ENCODE results near the gene ZNF324. TPM values are rescaled to one million over a fixed set of nuclear protein-coding genes. Genes with fewer than 3 reads are reported as not detected.
"Not testable (repeated sequence)": the region's sequence is repeated elsewhere in the genome, so short reads cannot be mapped to it uniquely, and the experiment has no call there.

Gene ZNF324
- total and polyA plus RNA-seq, 7 experiments from 2014 or later = 9.3 to 28.0 (median 22.3) TPM

- Mint-ChIP-seq H3K4me3 (peak overlapping the region; percentile 86 to 99 (median 96)), H3K36me3 (peaks cover 16 to 52% (median 41%) of the 10 kb centered on the region in 5 donors), H3K27me3 (no peaks in the 10 kb centered on the region), H3K9me3 (peaks cover 16 to 54% (median 42%) of the 10 kb centered on the region in 11 donors), H3K4me1 (peaks cover 21 to 35% (median 27%) of the 10 kb centered on the region in 7 donors), H3K27ac (peak overlapping the region; percentile 87 to 99 (median 97))
- ATAC-seq (no peak), DNase-seq (no peak)
- no peaks in the 10 kb centered on the region for H3K27me3 ChIP-seq (ENCODE audit: control insufficient read depth in 2 of 2, insufficient read depth in 2 of 2, low read length in 2 of 2)
- peaks cover 17% of the 10 kb centered on the region in 2 donors for H3K4me1 ChIP-seq (ENCODE audit: control insufficient read depth in 2 of 2, insufficient read depth in 2 of 2, low read length in 2 of 2)
- H3K27ac ChIP-seq (ENCODE audit: low read depth, low read length) = peak overlapping the region; percentile 81
- intact Hi-C loops (cut with micrococcal nuclease) = loop anchor here (1.0 to 5.0 kb wide), 19 partner anchors 11 to 807 kb away; partner anchors contain the start of genes ERVK3-1 (in 2 of the 2), MZF1 (in 2 of the 2), RPS5 (in 2 of the 2) and ZNF274 (in 2 of the 2)
- H3K4me3 ChIP-seq (ENCODE audit: low read length) = peak overlapping the region; percentile 73
- CTCF ChIA-PET = no interaction called here
- peaks cover 11 to 23% (median 16%) of the 10 kb centered on the region in 3 experiments for H3K36me3 ChIP-seq (ENCODE audit: control insufficient read depth in 2 of 3, insufficient read depth in 3 of 3, low read length in 3 of 3)
- peaks cover 0 to 23% (median 5%) of the 10 kb centered on the region in 3 experiments for H3K9me3 ChIP-seq (ENCODE audit: control insufficient read depth in 2 of 3, low read length in 3 of 3)
- POLR2A ChIA-PET = interaction anchor here (1.0 to 2.4 kb wide), 5 partner anchors 11 to 257 kb away, joined by 3 to 6 read pairs (median 4); partner anchors contain the start of genes ZBTB45, ZNF274 and ZNF324B
These were observed 26.3 kb upstream of the ZNF324 start for GRCh38 chr19:58440556-58440955.

- ChIA-PET CTCF (interaction anchor here (1.2 kb wide), 1 partner anchor 77 kb away, joined by 3 read pairs; the partner anchor contains the start of gene ZBTB45), POLR2A (interaction anchor here (0.6 to 0.8 kb wide), 2 partner anchors 8 to 25 kb away, joined by 3 to 4 read pairs; partner anchors contain the start of gene ZNF324B)
- Mint-ChIP-seq H3K4me1 (peaks cover 18 to 27% (median 22%) of the 10 kb centered on the region in 7 donors), H3K36me3 (peaks cover 10 to 30% (median 20%) of the 10 kb centered on the region in 5 donors), H3K27me3 (peaks cover 3 to 13% (median 11%) of the 10 kb centered on the region in 5 donors), H3K9me3 (peaks cover 7 to 37% (median 25%) of the 10 kb centered on the region in 11 donors)
- intact Hi-C loops (cut with micrococcal nuclease) = loop anchor here in 1 of 2 donors (5.0 kb wide), 1 partner anchor 761 kb away; the partner anchor contains the start of gene ZNF551
- not testable (repeated sequence) for ATAC-seq; DNase-seq; H3K27me3 ChIP-seq (ENCODE audit: control insufficient read depth in 2 of 2, insufficient read depth in 2 of 2, low read length in 2 of 2); H3K36me3 ChIP-seq (ENCODE audit: control insufficient read depth in 2 of 3, insufficient read depth in 3 of 3, low read length in 3 of 3); H3K27ac Mint-ChIP-seq; H3K4me3 ChIP-seq (ENCODE audit: low read length); H3K4me3 Mint-ChIP-seq; H3K9me3 ChIP-seq (ENCODE audit: control insufficient read depth in 2 of 3, low read length in 3 of 3); H3K27ac ChIP-seq (ENCODE audit: low read depth, low read length)
- peaks cover 17% of the 10 kb centered on the region in 2 donors for H3K4me1 ChIP-seq (ENCODE audit: control insufficient read depth in 2 of 2, insufficient read depth in 2 of 2, low read length in 2 of 2)
These were observed 23.9 kb upstream of the ZNF324 start for GRCh38 chr19:58442986-58443385.

- H3K27ac Mint-ChIP-seq; H3K4me3 ChIP-seq (ENCODE audit: low read length); ATAC-seq; intact Hi-C loops (cut with micrococcal nuclease); H3K9me3 ChIP-seq (ENCODE audit: control insufficient read depth in 2 of 3, low read length in 3 of 3); H3K4me1 ChIP-seq (ENCODE audit: control insufficient read depth in 2 of 2, insufficient read depth in 2 of 2, low read length in 2 of 2); CTCF ChIA-PET; H3K27me3 ChIP-seq (ENCODE audit: control insufficient read depth in 2 of 2, insufficient read depth in 2 of 2, low read length in 2 of 2); DNase-seq; H3K27ac ChIP-seq (ENCODE audit: low read depth, low read length); H3K4me3 Mint-ChIP-seq; POLR2A ChIA-PET; H3K36me3 ChIP-seq (ENCODE audit: control insufficient read depth in 2 of 3, insufficient read depth in 3 of 3, low read length in 3 of 3): not testable (repeated sequence)
- peaks cover 12 to 23% (median 19%) of the 10 kb centered on the region in 7 donors for H3K4me1 Mint-ChIP-seq
- peaks cover 0 to 13% (median 3%) of the 10 kb centered on the region in 5 donors for H3K36me3 Mint-ChIP-seq
- H3K9me3 Mint-ChIP-seq = peaks cover 0 to 19% (median 10%) of the 10 kb centered on the region in 11 donors
- H3K27me3 Mint-ChIP-seq = peaks cover 8 to 26% (median 17%) of the 10 kb centered on the region in 5 donors
These were observed 18.0 kb upstream of the ZNF324 start for GRCh38 chr19:58448860-58449259.

GRCh38 chr19:58449980-58450379, 16.9 kb upstream of the ZNF324 start:
- H3K4me3 ChIP-seq (ENCODE audit: low read length); H3K36me3 ChIP-seq (ENCODE audit: control insufficient read depth in 2 of 3, insufficient read depth in 3 of 3, low read length in 3 of 3); H3K9me3 ChIP-seq (ENCODE audit: control insufficient read depth in 2 of 3, low read length in 3 of 3); DNase-seq; H3K4me3 Mint-ChIP-seq; H3K27ac Mint-ChIP-seq; POLR2A ChIA-PET; H3K27ac ChIP-seq (ENCODE audit: low read depth, low read length); ATAC-seq; H3K27me3 ChIP-seq (ENCODE audit: control insufficient read depth in 2 of 2, insufficient read depth in 2 of 2, low read length in 2 of 2); CTCF ChIA-PET; H3K4me1 ChIP-seq (ENCODE audit: control insufficient read depth in 2 of 2, insufficient read depth in 2 of 2, low read length in 2 of 2): not testable (repeated sequence)
- peaks cover 0 to 14% (median 10%) of the 10 kb centered on the region in 5 donors for H3K36me3 Mint-ChIP-seq
- H3K9me3 Mint-ChIP-seq = peaks cover 0 to 19% (median 8%) of the 10 kb centered on the region in 11 donors
- H3K27me3 Mint-ChIP-seq = peaks cover 8 to 26% (median 17%) of the 10 kb centered on the region in 5 donors
- peaks cover 12 to 23% (median 19%) of the 10 kb centered on the region in 7 donors for H3K4me1 Mint-ChIP-seq
- intact Hi-C loops (cut with micrococcal nuclease) = loop anchor here (2.0 to 5.0 kb wide), 3 partner anchors 49 to 1208 kb away; partner anchors contain the start of genes ZNF460 (in 1 of the 2) and ZNF805 (in 1 of the 2)

GRCh38 chr19:58450856-58451357, 16.0 kb upstream of the ZNF324 start:
- ATAC-seq (peak; percentile 13), DNase-seq (no peak)
- Mint-ChIP-seq H3K4me3 (peak overlapping the region; percentile 85 to 98 (median 88)), H3K9me3 (peaks cover 0 to 19% (median 8%) of the 10 kb centered on the region in 11 donors), H3K27ac (peak overlapping the region in 8 of 9 donors; percentile 2 to 90 (median 71)), H3K27me3 (peaks cover 8 to 26% (median 17%) of the 10 kb centered on the region in 5 donors), H3K36me3 (peaks cover 0 to 14% (median 12%) of the 10 kb centered on the region in 5 donors), H3K4me1 (peaks cover 12 to 23% (median 19%) of the 10 kb centered on the region in 7 donors)
- intact Hi-C loops (cut with micrococcal nuclease) = loop anchor here (1.0 to 5.0 kb wide), 18 partner anchors 11 to 1209 kb away; partner anchors contain the start of genes ZNF132 (in 2 of the 2), ZNF446 (in 2 of the 2), ZNF584 (in 2 of the 2) and ZNF837 (in 2 of the 2)
- H3K27ac ChIP-seq (ENCODE audit: low read depth, low read length) = no peak overlapping the region
- H3K27me3 ChIP-seq (ENCODE audit: control insufficient read depth in 2 of 2, insufficient read depth in 2 of 2, low read length in 2 of 2) = no peaks in the 10 kb centered on the region
- peaks cover 0 to 14% (median 0%) of the 10 kb centered on the region in 3 experiments for H3K36me3 ChIP-seq (ENCODE audit: control insufficient read depth in 2 of 3, insufficient read depth in 3 of 3, low read length in 3 of 3)
- H3K4me1 ChIP-seq (ENCODE audit: control insufficient read depth in 2 of 2, insufficient read depth in 2 of 2, low read length in 2 of 2) = peaks cover 0 to 4% of the 10 kb centered on the region in 2 donors
- ChIA-PET CTCF (no interaction called here), POLR2A (interaction anchor here (0.6 to 1.2 kb wide), 7 partner anchors 8 to 601 kb away, joined by 3 to 5 read pairs (median 3); partner anchors contain the start of genes ZNF132, ZNF274 and ZNF584)
- H3K4me3 ChIP-seq (ENCODE audit: low read length) = peak overlapping the region; percentile 63
- peaks cover 0 to 7% (median 0%) of the 10 kb centered on the region in 3 experiments for H3K9me3 ChIP-seq (ENCODE audit: control insufficient read depth in 2 of 3, low read length in 3 of 3)

GRCh38 chr19:58451358-58452101, 15.3 kb upstream of the ZNF324 start, which contains the start of gene ZNF324B:
Gene ZNF324B (plus strand): TSS chr19:58451622. CDS start chr19:58453702, 2,080 bp downstream.
- H3K36me3 ChIP-seq (ENCODE audit: control insufficient read depth in 2 of 3, insufficient read depth in 3 of 3, low read length in 3 of 3) = peaks cover 0 to 20% (median 0%) of the 10 kb centered on the region in 3 experiments

More at GRCh38 chr19:58451358-58452101, 15.3 kb upstream of the ZNF324 start, which contains the start of gene ZNF324B:
- Mint-ChIP-seq H3K27me3 (peaks cover 8 to 26% (median 17%) of the 10 kb centered on the region in 5 donors), H3K9me3 (peaks cover 0 to 19% (median 8%) of the 10 kb centered on the region in 11 donors), H3K36me3 (peaks cover 0 to 17% (median 12%) of the 10 kb centered on the region in 5 donors), H3K4me3 (peak within 1 kb of the TSS; percentile 85 to 98 (median 88)), H3K4me1 (peaks cover 12 to 23% (median 19%) of the 10 kb centered on the region in 7 donors), H3K27ac (peak within 1 kb of the TSS in 8 of 9 donors; percentile 2 to 90 (median 71))
- POLR2A ChIA-PET = interaction anchor here (0.6 to 1.2 kb wide), 8 partner anchors 9 to 601 kb away, joined by 3 to 5 read pairs (median 3); partner anchors contain the start of genes ZNF132, ZNF274 and ZNF584
- H3K27ac ChIP-seq (ENCODE audit: low read depth, low read length) = peak within 1 kb of the TSS; percentile 81
- peaks cover 0 to 4% of the 10 kb centered on the region in 2 donors for H3K4me1 ChIP-seq (ENCODE audit: control insufficient read depth in 2 of 2, insufficient read depth in 2 of 2, low read length in 2 of 2)
- DNase-seq (peak; percentile 90 to 97 (median 94)), ATAC-seq (peak; percentile 99)
- CTCF ChIA-PET = interaction anchor here (0.6 kb wide), 1 partner anchor 14 kb away, joined by 3 read pairs; no protein-coding TSS in a partner anchor
- intact Hi-C loops (cut with micrococcal nuclease) = loop anchor here (1.0 to 5.0 kb wide), 18 partner anchors 11 to 1209 kb away; partner anchors contain the start of genes ZNF132 (in 2 of the 2), ZNF446 (in 2 of the 2), ZNF584 (in 2 of the 2) and ZNF837 (in 2 of the 2)
- H3K9me3 ChIP-seq (ENCODE audit: control insufficient read depth in 2 of 3, low read length in 3 of 3) = peaks cover 0 to 7% (median 0%) of the 10 kb centered on the region in 3 experiments
- no peaks in the 10 kb centered on the region for H3K27me3 ChIP-seq (ENCODE audit: control insufficient read depth in 2 of 2, insufficient read depth in 2 of 2, low read length in 2 of 2)
- peak within 1 kb of the TSS; percentile 63 for H3K4me3 ChIP-seq (ENCODE audit: low read length)
